Lower leg skin (tissue), 3 donors: ENCODE data around the gene FAM110A.

Experiments used
- POLR2A ChIP-seq, 2 donors: fragments of 450-650 bp; IDR thresholded peaks; one replicate each; pipeline ENCODE4 v1.6.1; 2016 to 2017; ENCODE audit warnings: antibody characterized with exemption in 2 of 2, mild to moderate bottlenecking in 1 of 2, moderate library complexity in 1 of 2
- TF ChIP-seq, protein P1 (sequence below), 3 donors: fragments of 450-650 bp; IDR thresholded peaks; one replicate each; pipeline ENCODE4 v1.5.1; 2016; ENCODE audit warnings: antibody characterized with exemption in 3 of 3, mild to moderate bottlenecking in 3 of 3, moderate library complexity in 2 of 3

DNA sequence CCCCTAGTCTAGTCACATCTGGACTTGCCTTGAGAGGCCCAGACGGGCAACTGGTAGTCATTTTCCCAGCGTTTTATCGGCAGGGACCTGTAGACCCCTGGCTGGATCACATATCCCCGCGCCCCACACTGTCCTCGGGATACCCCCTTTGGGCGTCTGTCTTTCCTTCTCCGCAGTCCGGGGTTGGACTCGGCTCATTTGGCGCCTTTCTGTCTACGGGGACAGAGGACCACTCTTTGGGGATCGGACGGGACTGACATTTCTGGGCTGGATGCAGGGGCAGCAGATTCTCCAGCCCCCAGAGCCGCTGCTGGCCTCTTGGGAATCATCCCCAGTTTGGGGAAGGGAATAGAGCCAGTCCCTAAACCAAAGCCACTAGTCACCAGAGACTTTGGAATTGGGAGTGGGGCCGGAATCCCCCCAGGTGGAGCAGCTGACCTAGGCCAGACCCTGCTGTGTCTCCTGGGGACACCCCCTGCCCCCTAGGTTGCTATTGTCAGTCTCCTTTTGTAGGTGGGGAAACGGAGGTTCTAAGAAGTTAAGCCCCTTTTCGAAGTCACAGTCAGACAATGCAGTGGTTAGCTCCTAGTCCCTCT is 734 bp downstream of the FAM110A start:
- TF ChIP-seq, protein P1, sequence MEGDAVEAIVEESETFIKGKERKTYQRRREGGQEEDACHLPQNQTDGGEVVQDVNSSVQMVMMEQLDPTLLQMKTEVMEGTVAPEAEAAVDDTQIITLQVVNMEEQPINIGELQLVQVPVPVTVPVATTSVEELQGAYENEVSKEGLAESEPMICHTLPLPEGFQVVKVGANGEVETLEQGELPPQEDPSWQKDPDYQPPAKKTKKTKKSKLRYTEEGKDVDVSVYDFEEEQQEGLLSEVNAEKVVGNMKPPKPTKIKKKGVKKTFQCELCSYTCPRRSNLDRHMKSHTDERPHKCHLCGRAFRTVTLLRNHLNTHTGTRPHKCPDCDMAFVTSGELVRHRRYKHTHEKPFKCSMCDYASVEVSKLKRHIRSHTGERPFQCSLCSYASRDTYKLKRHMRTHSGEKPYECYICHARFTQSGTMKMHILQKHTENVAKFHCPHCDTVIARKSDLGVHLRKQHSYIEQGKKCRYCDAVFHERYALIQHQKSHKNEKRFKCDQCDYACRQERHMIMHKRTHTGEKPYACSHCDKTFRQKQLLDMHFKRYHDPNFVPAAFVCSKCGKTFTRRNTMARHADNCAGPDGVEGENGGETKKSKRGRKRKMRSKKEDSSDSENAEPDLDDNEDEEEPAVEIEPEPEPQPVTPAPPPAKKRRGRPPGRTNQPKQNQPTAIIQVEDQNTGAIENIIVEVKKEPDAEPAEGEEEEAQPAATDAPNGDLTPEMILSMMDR (IDR thresholded peaks at IDR 0.05), result no peak
- TF ChIP-seq POLR2A (IDR thresholded peaks at IDR 0.05), result no peak
